ENCODE measurements around the gene DGKI. TPM values are rescaled to one million over a fixed set of nuclear protein-coding genes. Genes with fewer than 3 reads are reported as not detected.

The DGKI gene
- total RNA-seq, 1 experiment from 2014 or later, result not detected

DNA sequence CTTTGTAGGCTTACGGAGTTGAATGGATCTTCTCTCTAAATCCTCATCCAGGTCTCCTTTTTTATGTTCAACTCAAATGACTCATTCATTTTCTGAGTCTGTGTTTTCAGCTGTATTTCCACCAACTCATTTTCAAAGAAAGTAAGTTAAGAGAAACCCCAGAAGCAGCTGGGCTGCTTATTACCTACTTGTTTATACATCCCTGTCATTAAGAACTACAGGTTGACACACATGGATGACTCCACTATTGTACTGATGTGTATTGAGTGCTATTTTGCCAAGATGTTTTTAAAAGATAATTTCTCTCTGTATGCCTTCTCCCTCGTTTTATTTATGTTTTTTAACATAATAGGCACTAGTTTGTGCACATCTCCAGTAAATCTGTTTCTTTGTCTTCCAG, 41.9 kb downstream of the DGKI start:
- ChIA-PET CTCF (no interaction called here), POLR2A (no interaction called here)
- Histone ChIP-seq H3K9me3 (ENCODE audit: control insufficient read depth, insufficient read depth, low read depth, low read length) (no peaks in the 10 kb centered on the region), H3K27ac (ENCODE audit: low read length) (no peak overlapping the region), H3K4me1 (ENCODE audit: control insufficient read depth, insufficient read depth, low read length) (no peaks in the 10 kb centered on the region), H3K36me3 (ENCODE audit: control insufficient read depth, insufficient read depth, low read length) (no peaks in the 10 kb centered on the region), H3K4me3 (ENCODE audit: low read depth in 2 of 2, low read length in 2 of 2) (no peak overlapping the region), H3K27me3 (ENCODE audit: control insufficient read depth, insufficient read depth, low read length) (0 out of 2 replicates have a peak, but pooled peaks cover 6% of the 10 kb centered on the region)
- TF ChIP-seq POLR2AphosphoS5 (IDR thresholded peaks at IDR 0.05; ENCODE audit: low read depth, low read length) (no peak), TCF7L2 (IDR thresholded peaks at IDR 0.05; ENCODE audit: low read depth, low read length) (no peak), SIN3A (IDR thresholded peaks at IDR 0.05; ENCODE audit: borderline replicate concordance, insufficient read depth, low read depth, low read length) (no peak)
- TF ChIP-seq, protein P1, sequence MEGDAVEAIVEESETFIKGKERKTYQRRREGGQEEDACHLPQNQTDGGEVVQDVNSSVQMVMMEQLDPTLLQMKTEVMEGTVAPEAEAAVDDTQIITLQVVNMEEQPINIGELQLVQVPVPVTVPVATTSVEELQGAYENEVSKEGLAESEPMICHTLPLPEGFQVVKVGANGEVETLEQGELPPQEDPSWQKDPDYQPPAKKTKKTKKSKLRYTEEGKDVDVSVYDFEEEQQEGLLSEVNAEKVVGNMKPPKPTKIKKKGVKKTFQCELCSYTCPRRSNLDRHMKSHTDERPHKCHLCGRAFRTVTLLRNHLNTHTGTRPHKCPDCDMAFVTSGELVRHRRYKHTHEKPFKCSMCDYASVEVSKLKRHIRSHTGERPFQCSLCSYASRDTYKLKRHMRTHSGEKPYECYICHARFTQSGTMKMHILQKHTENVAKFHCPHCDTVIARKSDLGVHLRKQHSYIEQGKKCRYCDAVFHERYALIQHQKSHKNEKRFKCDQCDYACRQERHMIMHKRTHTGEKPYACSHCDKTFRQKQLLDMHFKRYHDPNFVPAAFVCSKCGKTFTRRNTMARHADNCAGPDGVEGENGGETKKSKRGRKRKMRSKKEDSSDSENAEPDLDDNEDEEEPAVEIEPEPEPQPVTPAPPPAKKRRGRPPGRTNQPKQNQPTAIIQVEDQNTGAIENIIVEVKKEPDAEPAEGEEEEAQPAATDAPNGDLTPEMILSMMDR (IDR thresholded peaks at IDR 0.05), result no peak
- TF ChIP-seq, protein P2, sequence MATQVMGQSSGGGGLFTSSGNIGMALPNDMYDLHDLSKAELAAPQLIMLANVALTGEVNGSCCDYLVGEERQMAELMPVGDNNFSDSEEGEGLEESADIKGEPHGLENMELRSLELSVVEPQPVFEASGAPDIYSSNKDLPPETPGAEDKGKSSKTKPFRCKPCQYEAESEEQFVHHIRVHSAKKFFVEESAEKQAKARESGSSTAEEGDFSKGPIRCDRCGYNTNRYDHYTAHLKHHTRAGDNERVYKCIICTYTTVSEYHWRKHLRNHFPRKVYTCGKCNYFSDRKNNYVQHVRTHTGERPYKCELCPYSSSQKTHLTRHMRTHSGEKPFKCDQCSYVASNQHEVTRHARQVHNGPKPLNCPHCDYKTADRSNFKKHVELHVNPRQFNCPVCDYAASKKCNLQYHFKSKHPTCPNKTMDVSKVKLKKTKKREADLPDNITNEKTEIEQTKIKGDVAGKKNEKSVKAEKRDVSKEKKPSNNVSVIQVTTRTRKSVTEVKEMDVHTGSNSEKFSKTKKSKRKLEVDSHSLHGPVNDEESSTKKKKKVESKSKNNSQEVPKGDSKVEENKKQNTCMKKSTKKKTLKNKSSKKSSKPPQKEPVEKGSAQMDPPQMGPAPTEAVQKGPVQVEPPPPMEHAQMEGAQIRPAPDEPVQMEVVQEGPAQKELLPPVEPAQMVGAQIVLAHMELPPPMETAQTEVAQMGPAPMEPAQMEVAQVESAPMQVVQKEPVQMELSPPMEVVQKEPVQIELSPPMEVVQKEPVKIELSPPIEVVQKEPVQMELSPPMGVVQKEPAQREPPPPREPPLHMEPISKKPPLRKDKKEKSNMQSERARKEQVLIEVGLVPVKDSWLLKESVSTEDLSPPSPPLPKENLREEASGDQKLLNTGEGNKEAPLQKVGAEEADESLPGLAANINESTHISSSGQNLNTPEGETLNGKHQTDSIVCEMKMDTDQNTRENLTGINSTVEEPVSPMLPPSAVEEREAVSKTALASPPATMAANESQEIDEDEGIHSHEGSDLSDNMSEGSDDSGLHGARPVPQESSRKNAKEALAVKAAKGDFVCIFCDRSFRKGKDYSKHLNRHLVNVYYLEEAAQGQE (IDR thresholded peaks at IDR 0.05; ENCODE audit: insufficient read depth in 1 of 2, low read depth in 2 of 2, low read length in 1 of 2), result no peak
- in situ Hi-C loops (cut with HindIII; ENCODE audit: low pct_unique_long_range_greater_than_20kb, low sequenced_read_pairs) (no loop called here), intact Hi-C loops (cut with micrococcal nuclease; ENCODE audit: unreplicated experiment) (no loop called here)
- ATAC-seq, result no peak
- no peak for DNase-seq (ENCODE audit: low read depth, low spot score)
- BruUV-seq (replicated peaks), result no TSS peak

DNA sequence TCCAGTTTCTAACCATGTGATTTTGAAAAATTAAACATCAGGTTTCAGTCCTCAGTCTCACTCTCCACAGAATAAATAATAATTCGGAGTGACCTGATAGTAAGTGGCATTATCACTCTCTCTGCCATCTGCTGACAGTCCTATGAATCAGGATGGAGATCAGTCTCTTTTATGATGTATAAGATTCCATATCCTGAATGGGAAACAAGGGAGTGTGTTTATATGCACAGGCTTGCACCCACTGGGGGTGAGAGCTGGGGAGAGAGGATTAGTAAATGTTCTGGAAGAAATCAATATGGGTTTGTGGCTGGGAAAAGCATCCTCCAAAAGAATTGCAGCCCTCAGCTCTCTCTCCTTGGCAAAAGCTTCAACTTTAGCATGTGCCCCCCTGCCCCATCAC, 45.3 kb downstream of the DGKI start:
- POLR2A ChIA-PET, result no interaction called here
- Histone ChIP-seq H3K27ac (ENCODE audit: low read length) (no peak overlapping the region), H3K27me3 (ENCODE audit: control insufficient read depth, insufficient read depth, low read length) (0 out of 2 replicates have a peak, but pooled peaks cover 6% of the 10 kb centered on the region), H3K9me3 (ENCODE audit: control insufficient read depth, insufficient read depth, low read depth, low read length) (no peaks in the 10 kb centered on the region), H3K36me3 (ENCODE audit: control insufficient read depth, insufficient read depth, low read length) (no peaks in the 10 kb centered on the region), H3K4me1 (ENCODE audit: control insufficient read depth, insufficient read depth, low read length) (no peaks in the 10 kb centered on the region), H3K4me3 (ENCODE audit: low read depth in 2 of 2, low read length in 2 of 2) (no peak overlapping the region)
- no peak for DNase-seq (ENCODE audit: low read depth, low spot score)
- intact Hi-C loops (cut with micrococcal nuclease; ENCODE audit: unreplicated experiment), result no loop called here
- no peak for ATAC-seq
- BruUV-seq (replicated peaks), result no TSS peak
- CTCF ChIA-PET, result no interaction called here
- in situ Hi-C loops (cut with HindIII; ENCODE audit: low pct_unique_long_range_greater_than_20kb, low sequenced_read_pairs), result no loop called here
- TF ChIP-seq TCF7L2 (IDR thresholded peaks at IDR 0.05; ENCODE audit: low read depth, low read length) (no peak), SIN3A (IDR thresholded peaks at IDR 0.05; ENCODE audit: borderline replicate concordance, insufficient read depth, low read depth, low read length) (no peak)

DNA sequence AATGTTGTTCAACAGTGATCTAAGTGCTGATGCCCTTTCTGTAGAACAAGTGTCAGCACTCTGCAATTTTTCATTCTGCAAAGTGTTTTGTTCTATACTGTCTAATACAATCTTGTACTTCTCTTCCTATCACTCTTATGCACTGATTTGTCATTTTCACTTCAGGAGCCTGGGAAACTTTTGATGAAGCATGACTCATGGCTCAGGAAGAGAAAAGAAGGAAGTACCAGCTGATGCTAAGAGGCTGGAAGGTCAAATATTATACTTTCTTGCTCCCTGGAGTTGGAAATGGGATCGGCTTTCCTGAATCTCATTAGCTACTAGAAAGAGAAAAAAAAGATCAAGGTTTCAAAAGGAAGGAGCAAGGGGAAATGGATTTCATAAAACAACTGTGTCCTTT, 45.8 kb downstream of the DGKI start:
- H3K9me3 ChIP-seq (ENCODE audit: control insufficient read depth, insufficient read depth, low read depth, low read length), result no peaks in the 10 kb centered on the region
- DNase-seq (ENCODE audit: low read depth, low spot score), result no peak
- TF ChIP-seq, protein P1 (IDR thresholded peaks at IDR 0.05), result no peak
- TF ChIP-seq SIN3A (IDR thresholded peaks at IDR 0.05; ENCODE audit: borderline replicate concordance, insufficient read depth, low read depth, low read length), result no peak
- TF ChIP-seq POLR2AphosphoS5 (IDR thresholded peaks at IDR 0.05; ENCODE audit: low read depth, low read length), result no peak
- TF ChIP-seq, protein P2 (IDR thresholded peaks at IDR 0.05; ENCODE audit: insufficient read depth in 1 of 2, low read depth in 2 of 2, low read length in 1 of 2), result no peak
- no peak for TF ChIP-seq TCF7L2 (IDR thresholded peaks at IDR 0.05; ENCODE audit: low read depth, low read length)
- no peaks in the 10 kb centered on the region for H3K36me3 ChIP-seq (ENCODE audit: control insufficient read depth, insufficient read depth, low read length)
- H3K4me3 ChIP-seq (ENCODE audit: low read depth in 2 of 2, low read length in 2 of 2), result no peak overlapping the region
- intact Hi-C loops (cut with micrococcal nuclease; ENCODE audit: unreplicated experiment) (no loop called here), in situ Hi-C loops (cut with HindIII; ENCODE audit: low pct_unique_long_range_greater_than_20kb, low sequenced_read_pairs) (no loop called here)
- ChIA-PET POLR2A (no interaction called here), CTCF (no interaction called here)
- H3K27me3 ChIP-seq (ENCODE audit: control insufficient read depth, insufficient read depth, low read length), result 0 out of 2 replicates have a peak, but pooled peaks cover 5% of the 10 kb centered on the region
- H3K4me1 ChIP-seq (ENCODE audit: control insufficient read depth, insufficient read depth, low read length), result no peaks in the 10 kb centered on the region
- H3K27ac ChIP-seq (ENCODE audit: low read length), result no peak overlapping the region
- no peak for ATAC-seq
- no TSS peak for BruUV-seq (replicated peaks)
